ENCODE data around the gene MIEF2.
"Not testable (repeated sequence)": the region's sequence is repeated elsewhere in the genome, so short reads cannot be mapped to it uniquely, and the experiment has no call there.

The MIEF2 gene

GRCh38 chr17:18291718-18292540, 31.5 kb downstream of the MIEF2 start:
- DNase-seq (ENCODE audit: low read depth): no peak

DNA sequence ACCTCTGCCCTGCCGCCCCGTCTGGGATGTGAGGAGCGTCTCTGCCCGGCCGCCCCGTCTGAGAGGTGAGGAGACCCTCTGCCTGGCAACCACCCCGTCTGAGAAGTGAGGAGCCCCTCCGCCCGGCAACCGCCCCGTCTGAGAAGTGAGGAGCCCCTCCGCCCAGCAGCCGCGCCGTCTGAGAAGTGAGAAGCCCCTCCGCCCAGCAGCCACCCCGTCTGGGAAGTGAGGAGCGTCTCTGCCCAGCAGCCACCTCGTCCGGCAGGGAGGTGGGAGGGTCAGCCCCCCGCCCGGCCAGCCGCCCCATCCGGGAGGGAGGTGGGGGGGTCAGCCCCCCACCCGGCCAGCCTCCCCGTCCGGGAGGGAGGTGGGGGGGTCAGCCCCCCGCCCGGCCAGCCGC, 37.6 kb downstream of the MIEF2 start:
- DNase-seq (ENCODE audit: low read depth): not testable (repeated sequence)

DNA sequence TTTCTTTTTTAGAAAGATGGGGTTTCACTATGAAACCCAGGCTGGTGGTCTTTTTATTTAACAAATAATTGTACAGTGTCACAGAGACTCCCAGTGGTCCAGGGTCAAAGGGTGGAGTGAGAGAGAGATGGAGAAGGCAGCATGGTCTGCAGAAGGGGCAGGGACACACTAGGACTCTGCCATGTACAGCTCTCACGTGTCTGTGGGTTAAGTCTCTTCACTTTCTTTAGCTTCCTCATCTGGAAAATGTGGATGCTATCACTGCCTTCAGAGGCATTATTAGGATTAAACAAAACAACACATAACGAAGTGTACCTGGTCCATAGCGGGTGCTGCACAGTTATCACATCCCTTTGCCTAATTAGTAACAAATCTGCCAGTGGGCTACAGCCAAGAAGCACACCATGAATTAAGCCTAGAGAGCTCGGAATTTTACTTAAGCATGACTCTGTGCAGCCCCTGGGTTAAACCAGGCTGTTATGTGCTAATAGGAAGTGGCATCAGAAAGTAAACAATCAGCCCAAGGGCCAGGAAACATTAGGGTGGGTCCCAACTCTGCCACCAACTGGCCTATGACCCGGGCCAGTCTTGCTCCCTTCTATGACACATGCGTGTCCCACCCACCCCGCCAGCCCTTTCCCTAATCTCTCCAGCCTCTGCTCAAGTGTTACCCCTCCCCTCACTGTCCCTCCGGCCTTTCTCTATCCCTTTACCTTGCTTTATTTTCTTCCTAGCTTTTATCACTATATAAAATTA, 40.4 kb downstream of the MIEF2 start:
- no peak for DNase-seq (ENCODE audit: low read depth)

GRCh38 chr17:18303206-18303605, 42.7 kb downstream of the MIEF2 start:
- DNase-seq (ENCODE audit: low read depth): not testable (repeated sequence)

- no peak for DNase-seq (ENCODE audit: low read depth)
These were observed 48.7 kb downstream of the MIEF2 start for GRCh38 chr17:18309202-18309601.

- DNase-seq (ENCODE audit: low read depth): no peak
These were observed 53.7 kb downstream of the MIEF2 start for GRCh38 chr17:18314059-18314730.

- DNase-seq (ENCODE audit: low read depth): peak; percentile 97
These were observed 54.5 kb downstream of the MIEF2 start, which contains the start of the genes SMCR8 and TOP3A for GRCh38 chr17:18314731-18315561. Gene SMCR8 (plus strand): TSS chr17:18315293. CDS start chr17:18315790, 497 bp downstream. Gene TOP3A (minus strand): TSS chr17:18314994. CDS start chr17:18314778, 216 bp downstream.

- DNase-seq (ENCODE audit: low read depth): no peak
These were observed 55.1 kb downstream of the MIEF2 start for GRCh38 chr17:18315562-18315922.

DNA sequence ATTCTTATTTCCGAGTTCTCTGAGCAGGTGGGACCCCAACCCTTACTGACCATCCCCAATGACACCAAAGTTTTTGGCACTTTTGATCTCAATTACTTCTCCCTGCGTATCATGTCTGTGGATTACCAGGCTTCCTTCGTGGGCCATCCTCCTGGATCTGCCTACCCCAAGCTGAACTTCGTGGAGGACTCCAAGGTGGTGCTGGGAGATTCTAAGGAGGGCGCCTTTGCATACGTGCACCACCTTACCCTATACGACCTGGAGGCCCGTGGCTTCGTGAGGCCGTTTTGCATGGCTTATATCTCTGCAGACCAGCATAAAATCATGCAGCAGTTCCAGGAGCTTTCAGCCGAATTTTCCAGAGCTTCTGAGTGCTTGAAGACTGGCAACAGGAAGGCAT, 55.5 kb downstream of the MIEF2 start:
- no peak for DNase-seq (ENCODE audit: low read depth)
